Thymus (tissue), 14 donors: ENCODE data around the gene PCDH12. TPM values are rescaled to one million over a fixed set of nuclear protein-coding genes. Genes with fewer than 3 reads are reported as not detected.
A peak's percentile ranks its signal among the peaks of the same experiment; 100 is the strongest.

Experiments
- DNase-seq, 9 donors: peaks; one replicate each; pipeline ENCODE4 v3.0.0-alpha.2; 2013; ENCODE audit warnings: low spot score in 9 of 9, low read depth in 6 of 9, missing footprints in 1 of 9
- H3K27ac ChIP-seq, 2 donors: one replicate each; pipeline ENCODE4 v1.5.1; 2013; ENCODE audit warnings: control low read depth in 1 of 2, low read depth in 1 of 2, low read length in 1 of 2, mild to moderate bottlenecking in 1 of 2, moderate library complexity in 1 of 2
- H3K27me3 ChIP-seq, 2 donors: one replicate each; pipeline ENCODE4 v1.5.1; 2013; ENCODE audit warnings: low read length in 1 of 2; ENCODE audit not compliant: control insufficient read depth in 2 of 2, insufficient read depth in 1 of 2
- H3K36me3 ChIP-seq, 2 donors: one replicate each; pipeline ENCODE4 v1.5.1; 2013; ENCODE audit warnings: low read length in 1 of 2, mild to moderate bottlenecking in 1 of 2, moderate library complexity in 1 of 2; ENCODE audit not compliant: control insufficient read depth in 2 of 2, insufficient read depth in 2 of 2
- H3K4me1 ChIP-seq, 2 donors: one replicate each; pipeline ENCODE4 v1.5.1; 2013; ENCODE audit warnings: low read length in 2 of 2; ENCODE audit not compliant: control insufficient read depth in 2 of 2, insufficient read depth in 2 of 2
- H3K4me3 ChIP-seq, 2 donors: one replicate each; pipeline ENCODE4 v1.5.1; 2013; ENCODE audit warnings: low read length in 2 of 2, control low read depth in 1 of 2, mild to moderate bottlenecking in 1 of 2
- H3K9me3 ChIP-seq, 2 donors: one replicate each; pipeline ENCODE4 v1.5.1; 2013; ENCODE audit warnings: low read length in 1 of 2, mild to moderate bottlenecking in 1 of 2; ENCODE audit not compliant: control insufficient read depth in 2 of 2, insufficient read depth in 1 of 2
- WGBS: extraction: QIAGEN DNeasy Blood & Tissue Kit; methylation state at CpG from one replicate; pipeline ENCODE4 v1.1.7; 2013; 5-methylcytosine and 5-hydroxymethylcytosine counted together
- long read RNA-seq, 10 donors: transcript quantifications; one replicate each; lab custom pipeline, GENCODE V29; 2026
- polyA plus RNA-seq: library from polyadenylated mRNA; stranded (reverse); fragments of 200-250 nt; gene quantifications from one replicate; pipeline ENCODE4 v1.2.3, GENCODE V29; 2013
- total RNA-seq: library from RNA; stranded (reverse); fragments of 120-200 nt; gene quantifications from one replicate; pipeline ENCODE4 v1.2.4, GENCODE V29; 2013
- donor health status: healthy.

PCDH12 gene
- total RNA-seq (3.4 TPM), polyA plus RNA-seq (0.52 TPM)
- long read RNA-seq, donor 1, result 0 reads
- long read RNA-seq, donor 2, result 0 reads
- long read RNA-seq, donor 3, full-length matches to known transcripts, result 2 of 2 reads
- long read RNA-seq, donor 3, partial matches to known transcripts, result 0 of 2 reads
- long read RNA-seq, donor 3, other reads (novel, unspliced or antisense), result 0 of 2 reads
- long read RNA-seq, donor 4, result 0 reads
- long read RNA-seq, donor 5, full-length matches to known transcripts, result 3 of 3 reads
- long read RNA-seq, donor 5, partial matches to known transcripts, result 0 of 3 reads
- long read RNA-seq, donor 5, other reads (novel, unspliced or antisense), result 0 of 3 reads
- long read RNA-seq, donor 6, full-length matches to known transcripts, result 3 of 38 reads
- long read RNA-seq, donor 6, partial matches to known transcripts, result 35 of 38 reads
- long read RNA-seq, donor 6, other reads (novel, unspliced or antisense), result 0 of 38 reads
- long read RNA-seq, donor 7, result 0 reads
- long read RNA-seq, donor 8, result 0 reads
- long read RNA-seq, donor 9, full-length matches to known transcripts, result 1 of 1 reads
- long read RNA-seq, donor 9, partial matches to known transcripts, result 0 of 1 reads
- long read RNA-seq, donor 9, other reads (novel, unspliced or antisense), result 0 of 1 reads
- long read RNA-seq, donor 10, result 0 reads

GRCh38 chr5:141958113-141958512 is at the start of gene PCDH12:
PCDH12 (minus strand) TSS chr5:141958202; CDS start chr5:141957851, 351 bp downstream.
- peak within 1 kb of the TSS in 1 of 2 donors; percentile 13 for H3K27ac ChIP-seq
- peaks cover 0 to 2% of the 10 kb centered on the region in 2 donors for H3K9me3 ChIP-seq
- H3K27me3 ChIP-seq, result no peaks in the 10 kb centered on the region
- H3K4me3 ChIP-seq, result no peak within 1 kb of the TSS
- no peaks in the 10 kb centered on the region for H3K36me3 ChIP-seq
- 10% methylated on average over 7 of the region's 7 CpGs for WGBS
- H3K4me1 ChIP-seq, result peaks cover 13 to 38% of the 10 kb centered on the region in 2 donors
- DNase-seq, result peak in 1 of 9 donors; percentile 34

GRCh38 chr5:142007237-142007544 is 49.2 kb upstream of the PCDH12 start:
- Histone ChIP-seq H3K4me1 (peaks cover 3 to 27% of the 10 kb centered on the region in 2 donors), H3K4me3 (no peak overlapping the region), H3K9me3 (no peaks in the 10 kb centered on the region), H3K36me3 (peaks cover 12 to 31% of the 10 kb centered on the region in 2 donors), H3K27me3 (no peaks in the 10 kb centered on the region), H3K27ac (peak overlapping the region in 1 of 2 donors; percentile 10)
- 93% methylated on average over 1 of the region's 1 CpG for WGBS
- DNase-seq, result no peak

- Histone ChIP-seq H3K9me3 (no peaks in the 10 kb centered on the region), H3K4me1 (peaks cover 3 to 23% of the 10 kb centered on the region in 2 donors), H3K36me3 (peaks cover 12 to 33% of the 10 kb centered on the region in 2 donors), H3K4me3 (no peak overlapping the region), H3K27ac (peak overlapping the region in 1 of 2 donors; percentile 58), H3K27me3 (no peaks in the 10 kb centered on the region)
- DNase-seq, result peak in 3 of 9 donors; percentile 17 to 65 (median 34)
- WGBS, result 44% methylated on average over 3 of the region's 3 CpGs
Observed at GRCh38 chr5:142006363-142007236, 48.6 kb upstream of the PCDH12 start.

- peak overlapping the region in 1 of 2 donors; percentile 20 for H3K27ac ChIP-seq
- H3K36me3 ChIP-seq, result peaks cover 22 to 43% of the 10 kb centered on the region in 2 donors
- H3K4me1 ChIP-seq, result peaks cover 3 to 24% of the 10 kb centered on the region in 2 donors
- H3K27me3 ChIP-seq, result no peaks in the 10 kb centered on the region
- no peak overlapping the region for H3K4me3 ChIP-seq
- 93% methylated on average over 2 of the region's 2 CpGs for WGBS
- no peak for DNase-seq
- H3K9me3 ChIP-seq, result no peaks in the 10 kb centered on the region
Observed at GRCh38 chr5:142003266-142003800, 45.3 kb upstream of the PCDH12 start.

- Histone ChIP-seq H3K9me3 (no peaks in the 10 kb centered on the region), H3K27ac (peak overlapping the region; percentile 18 to 19), H3K27me3 (no peaks in the 10 kb centered on the region), H3K4me3 (no peak overlapping the region), H3K36me3 (peaks cover 28 to 39% of the 10 kb centered on the region in 2 donors), H3K4me1 (peaks cover 3 to 9% of the 10 kb centered on the region in 2 donors)
- 95% methylated on average over 6 of the region's 6 CpGs for WGBS
- no peak for DNase-seq
Observed at GRCh38 chr5:142000704-142001484, 42.9 kb upstream of the PCDH12 start.

GRCh38 chr5:142000173-142000572 is 42.2 kb upstream of the PCDH12 start:
- H3K27me3 ChIP-seq, result no peaks in the 10 kb centered on the region
- peaks cover 3% of the 10 kb centered on the region in 2 donors for H3K4me1 ChIP-seq
- no peak overlapping the region for H3K4me3 ChIP-seq
- no peak for DNase-seq
- H3K36me3 ChIP-seq, result peaks cover 30 to 39% of the 10 kb centered on the region in 2 donors
- H3K9me3 ChIP-seq, result no peaks in the 10 kb centered on the region
- WGBS, result 89% methylated on average over 1 of the region's 1 CpG
- no peak overlapping the region for H3K27ac ChIP-seq

- Histone ChIP-seq H3K4me1 (peaks cover 0 to 3% of the 10 kb centered on the region in 2 donors), H3K9me3 (no peaks in the 10 kb centered on the region), H3K4me3 (no peak overlapping the region), H3K27ac (no peak overlapping the region), H3K27me3 (no peaks in the 10 kb centered on the region), H3K36me3 (peaks cover 21 to 46% of the 10 kb centered on the region in 2 donors)
- WGBS, result 71% methylated on average over 6 of the region's 6 CpGs
- DNase-seq, result no peak
Observed at GRCh38 chr5:141997358-141997960, 39.5 kb upstream of the PCDH12 start.

GRCh38 chr5:141995656-141996055 is 37.7 kb upstream of the PCDH12 start:
- 96% methylated on average over 3 of the region's 3 CpGs for WGBS
- H3K9me3 ChIP-seq, result no peaks in the 10 kb centered on the region
- H3K27me3 ChIP-seq, result no peaks in the 10 kb centered on the region
- H3K4me1 ChIP-seq, result no peaks in the 10 kb centered on the region
- no peak for DNase-seq
- H3K27ac ChIP-seq, result no peak overlapping the region
- no peak overlapping the region for H3K4me3 ChIP-seq
- peaks cover 16 to 45% of the 10 kb centered on the region in 2 donors for H3K36me3 ChIP-seq
